ENCODE data around the gene LRRC3.

DNA sequence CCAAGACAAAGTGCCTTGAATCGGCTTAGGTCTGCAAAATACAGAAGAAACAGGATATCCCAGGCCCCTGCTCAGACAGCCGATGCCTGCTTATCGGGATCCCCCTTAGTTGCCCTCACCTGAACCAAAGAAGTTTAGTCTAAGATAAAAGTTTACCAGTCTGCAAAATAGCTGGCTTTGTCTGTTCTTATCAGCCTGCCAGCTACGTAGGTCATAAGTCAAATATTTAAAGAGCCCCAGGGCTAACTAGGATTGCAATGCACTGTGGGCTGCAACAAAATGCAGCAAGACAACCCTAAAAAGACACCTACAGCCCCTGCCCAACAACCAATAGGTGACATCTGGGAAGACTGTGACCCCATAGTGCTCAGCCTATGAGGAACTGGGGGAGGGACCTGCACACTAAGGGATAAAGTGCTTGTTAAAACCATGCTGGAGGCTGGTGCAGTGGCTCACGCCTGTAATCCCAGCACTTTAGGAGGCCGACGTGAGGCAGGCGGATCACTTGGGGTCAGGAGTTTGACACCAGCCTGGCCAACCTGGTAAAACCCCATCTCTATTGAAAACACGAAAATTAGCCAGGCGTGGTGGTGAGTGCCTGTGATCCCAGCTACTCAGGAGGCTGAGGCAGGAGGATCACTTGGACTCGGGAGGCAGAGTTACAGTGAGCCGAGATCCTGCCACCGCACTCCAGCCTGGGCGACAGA is 27.4 kb downstream of the LRRC3 start:
- TF ChIP-seq CTCF (conservative IDR thresholded peaks at IDR 0.05; ENCODE audit: low read length) (no peak), EZH2phosphoT487 (IDR thresholded peaks at IDR 0.05; ENCODE audit: borderline replicate concordance, low read depth, low read length) (no peak)
